Neural crest cell (in vitro differentiated cells): ENCODE measurements around the gene NELFCD. TPM values are rescaled to one million over a fixed set of nuclear protein-coding genes. Genes with fewer than 3 reads are reported as not detected.

ENCODE experiments used
- DNase-seq: peaks from one replicate; pipeline ENCODE4 v3.0.0; 2021; ENCODE audit warnings: low read depth, mixed read lengths, low spot score
- H3K27ac Mint-ChIP-seq: one replicate; pipeline ENCODE4 v1.8.0; 2021; ENCODE audit warnings: mild to moderate bottlenecking, mixed read lengths; ENCODE audit not compliant: unreplicated experiment
- H3K27me3 Mint-ChIP-seq: 2 replicates; pipeline ENCODE4 v1.8.0; 2021; ENCODE audit warnings: low read depth, mild to moderate bottlenecking, mixed read lengths
- H3K36me3 Mint-ChIP-seq: 2 replicates; pipeline ENCODE4 v1.8.0; 2021; ENCODE audit warnings: low read depth, mild to moderate bottlenecking, mixed read lengths
- H3K4me1 Mint-ChIP-seq: 2 replicates; pipeline ENCODE4 v1.8.0; 2021; ENCODE audit warnings: mixed read lengths
- H3K4me3 Mint-ChIP-seq: one replicate; pipeline ENCODE4 v1.8.0; 2021; ENCODE audit warnings: mild to moderate bottlenecking, mixed read lengths
- H3K9me3 Mint-ChIP-seq: 2 replicates; pipeline ENCODE4 v1.8.0; 2021; ENCODE audit warnings: mixed read lengths
- total RNA-seq: library from RNA; stranded (reverse); gene quantifications from 2 replicates; pipeline ENCODE4 v1.2.1, GENCODE V29; 2021
- TF ChIP-seq, protein P1 (sequence below): fragments of 200-600 bp; sonication (generic); conservative IDR thresholded peaks from 2 replicates; pipeline ENCODE4 v1.5.0; 2021; ENCODE audit warnings: antibody characterized with exemption, mild to moderate bottlenecking

NELFCD gene
- total RNA-seq, 1 donor from 2014 or later: 117 TPM

DNA sequence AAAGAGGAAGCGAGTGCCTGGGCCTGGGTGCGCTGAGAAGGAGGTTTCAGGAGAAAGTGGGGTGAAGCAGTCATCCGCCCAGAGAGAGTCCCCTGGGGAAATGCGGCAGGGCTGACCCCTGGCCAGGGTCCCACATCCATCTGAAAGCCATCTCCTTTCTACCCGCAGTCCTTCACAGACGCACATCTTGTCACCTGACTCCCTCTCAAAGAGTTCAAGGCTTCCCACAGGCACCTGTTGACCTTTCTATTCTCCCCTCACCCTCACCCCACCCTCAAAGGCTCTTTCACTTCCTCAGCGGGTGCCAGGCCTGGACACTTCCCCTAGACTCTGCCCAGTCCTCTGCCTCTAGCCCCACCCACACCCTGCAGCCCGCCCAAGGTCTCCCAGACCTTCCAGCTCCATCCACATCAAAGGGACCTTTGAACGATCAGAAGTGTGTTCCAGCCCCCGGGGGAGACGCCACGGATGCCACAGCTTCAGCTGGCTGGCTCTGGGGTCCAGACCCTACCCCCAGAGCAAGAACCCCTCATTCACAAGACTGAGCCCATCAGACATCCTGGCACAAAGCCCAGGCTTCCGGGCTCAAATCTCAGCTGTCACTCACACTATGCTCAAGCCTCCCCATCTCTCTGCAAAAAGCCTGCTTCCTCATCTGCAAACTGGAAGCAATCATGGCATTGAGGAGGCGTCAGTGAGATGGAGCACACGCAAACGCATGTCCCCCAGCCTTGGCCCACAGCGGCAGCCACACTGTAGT lies 23.9 kb downstream of the NELFCD start:
- H3K27ac Mint-ChIP-seq: no peak overlapping the region
- no peak for DNase-seq
- H3K36me3 Mint-ChIP-seq: no peaks in the 10 kb centered on the region
- H3K4me3 Mint-ChIP-seq: no peak overlapping the region
- TF ChIP-seq, protein P1, sequence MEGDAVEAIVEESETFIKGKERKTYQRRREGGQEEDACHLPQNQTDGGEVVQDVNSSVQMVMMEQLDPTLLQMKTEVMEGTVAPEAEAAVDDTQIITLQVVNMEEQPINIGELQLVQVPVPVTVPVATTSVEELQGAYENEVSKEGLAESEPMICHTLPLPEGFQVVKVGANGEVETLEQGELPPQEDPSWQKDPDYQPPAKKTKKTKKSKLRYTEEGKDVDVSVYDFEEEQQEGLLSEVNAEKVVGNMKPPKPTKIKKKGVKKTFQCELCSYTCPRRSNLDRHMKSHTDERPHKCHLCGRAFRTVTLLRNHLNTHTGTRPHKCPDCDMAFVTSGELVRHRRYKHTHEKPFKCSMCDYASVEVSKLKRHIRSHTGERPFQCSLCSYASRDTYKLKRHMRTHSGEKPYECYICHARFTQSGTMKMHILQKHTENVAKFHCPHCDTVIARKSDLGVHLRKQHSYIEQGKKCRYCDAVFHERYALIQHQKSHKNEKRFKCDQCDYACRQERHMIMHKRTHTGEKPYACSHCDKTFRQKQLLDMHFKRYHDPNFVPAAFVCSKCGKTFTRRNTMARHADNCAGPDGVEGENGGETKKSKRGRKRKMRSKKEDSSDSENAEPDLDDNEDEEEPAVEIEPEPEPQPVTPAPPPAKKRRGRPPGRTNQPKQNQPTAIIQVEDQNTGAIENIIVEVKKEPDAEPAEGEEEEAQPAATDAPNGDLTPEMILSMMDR: no peak
- H3K9me3 Mint-ChIP-seq: no peaks in the 10 kb centered on the region
- H3K27me3 Mint-ChIP-seq: no peaks in the 10 kb centered on the region
- peaks cover 32% of the 10 kb centered on the region for H3K4me1 Mint-ChIP-seq

DNA sequence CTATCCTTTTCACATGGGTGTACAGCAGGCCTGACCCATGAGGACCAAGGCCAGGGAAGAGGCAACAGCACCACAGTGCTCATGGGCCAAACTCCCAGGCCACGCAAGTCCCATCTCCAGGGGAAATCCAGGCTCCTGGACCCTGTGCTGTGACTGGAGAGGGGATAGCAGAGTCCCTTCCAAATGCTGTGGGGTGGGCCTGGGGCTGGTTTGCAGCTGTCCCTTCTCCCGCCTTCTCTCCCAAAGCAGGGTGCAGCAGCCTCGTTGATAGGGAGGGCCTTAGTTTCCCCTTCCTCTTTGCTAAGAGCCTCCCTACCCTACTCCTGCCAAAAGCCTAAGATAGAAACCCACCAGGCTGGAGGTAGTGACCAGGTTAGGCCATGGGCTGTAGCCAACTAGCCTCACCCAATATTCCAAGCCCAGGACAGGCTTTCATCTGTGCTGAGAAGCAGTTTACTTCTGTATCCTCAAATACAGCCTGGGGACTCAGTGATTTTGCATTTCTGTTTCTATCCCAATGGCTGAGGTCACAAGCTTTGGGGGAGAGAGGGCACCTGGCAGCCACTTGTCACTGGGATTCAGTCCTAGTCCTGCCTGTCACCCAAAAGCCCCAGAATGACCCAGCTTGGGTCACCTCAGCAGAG lies 24.6 kb downstream of the NELFCD start:
- DNase-seq: no peak
- TF ChIP-seq, protein P1: no peak
- peak overlapping the region; percentile 68 for H3K4me3 Mint-ChIP-seq
- peak overlapping the region; percentile 57 for H3K27ac Mint-ChIP-seq
- H3K9me3 Mint-ChIP-seq: no peaks in the 10 kb centered on the region
- H3K4me1 Mint-ChIP-seq: peaks cover 39% of the 10 kb centered on the region
- no peaks in the 10 kb centered on the region for H3K27me3 Mint-ChIP-seq
- no peaks in the 10 kb centered on the region for H3K36me3 Mint-ChIP-seq

DNA sequence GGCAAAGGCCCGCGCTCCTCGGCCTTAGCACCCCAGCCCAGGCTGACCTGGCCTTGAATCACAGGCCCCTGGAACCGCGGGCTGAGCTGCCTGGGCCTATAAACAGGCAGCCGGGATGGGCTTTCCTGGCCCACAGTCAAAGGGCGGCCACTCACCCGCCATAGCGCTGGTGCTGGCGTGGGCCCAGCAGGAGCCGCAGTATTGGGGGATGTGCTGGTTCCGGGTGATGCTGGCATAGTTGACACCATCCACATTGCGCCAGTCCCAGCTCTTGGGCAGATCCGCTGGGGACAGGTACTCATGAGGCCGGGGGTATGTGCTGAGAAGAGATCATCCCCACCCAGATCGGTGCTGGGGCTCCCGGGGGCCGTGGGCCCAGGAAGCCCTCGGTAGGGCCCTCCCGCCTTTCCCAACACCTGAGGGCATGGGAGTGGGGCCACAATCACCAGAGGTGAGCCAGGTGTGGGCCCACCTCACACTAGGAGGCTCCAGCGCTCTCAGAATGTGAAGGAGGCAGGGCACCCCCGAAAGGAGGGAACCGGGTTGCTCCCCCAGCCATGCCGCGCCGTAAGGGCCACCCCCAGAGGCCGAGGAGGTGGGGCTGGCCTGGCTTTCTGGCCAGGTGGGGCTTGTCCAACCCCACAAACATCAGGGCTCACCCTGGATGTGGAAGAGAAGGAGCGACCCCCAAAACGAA lies 25.3 kb downstream of the NELFCD start:
- Mint-ChIP-seq H3K27ac (no peak overlapping the region), H3K4me3 (peak overlapping the region; percentile 68), H3K4me1 (peaks cover 46% of the 10 kb centered on the region), H3K36me3 (no peaks in the 10 kb centered on the region), H3K27me3 (no peaks in the 10 kb centered on the region), H3K9me3 (no peaks in the 10 kb centered on the region)
- no peak for DNase-seq
- TF ChIP-seq, protein P1: no peak

DNA sequence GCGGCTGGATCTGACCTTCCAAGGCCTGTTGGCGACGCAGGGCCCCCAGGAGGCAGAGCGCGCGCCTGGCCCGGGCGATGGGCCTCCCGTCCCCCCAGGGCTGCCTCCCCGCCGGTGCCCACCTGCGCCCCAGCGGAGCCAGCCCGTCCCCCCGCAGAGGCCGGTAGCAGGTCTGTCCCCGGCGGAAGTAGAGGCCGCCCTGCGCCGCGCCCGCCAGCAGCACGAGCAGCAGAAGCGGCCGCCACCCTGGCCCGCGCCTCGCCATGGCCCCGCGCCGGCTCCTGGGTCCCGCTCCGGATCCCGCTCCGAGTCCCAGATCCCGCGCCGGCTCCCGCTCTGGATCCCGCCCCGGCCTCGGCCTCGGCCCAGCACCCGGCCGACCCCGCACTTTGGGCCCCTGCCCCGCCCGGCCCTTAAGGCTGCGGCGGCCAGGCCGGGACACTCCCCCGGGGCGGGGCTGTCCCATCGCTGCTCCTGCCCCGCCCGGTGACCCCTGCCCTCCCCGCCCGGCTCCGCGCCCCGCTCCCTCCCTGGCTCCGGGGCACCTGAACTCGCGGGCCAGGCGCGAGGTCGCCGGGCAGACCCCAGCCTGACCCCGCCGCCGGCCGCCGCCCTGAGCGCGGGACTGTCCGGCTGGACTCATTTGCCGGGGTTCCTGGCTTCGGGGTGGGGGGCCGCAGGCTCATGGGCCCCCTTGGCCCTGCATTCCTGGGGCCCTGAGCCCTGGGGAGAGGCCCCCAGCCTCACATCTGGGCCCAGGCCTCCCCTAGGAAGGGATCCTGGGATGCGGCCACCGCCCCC lies 26.0 kb downstream of the NELFCD start, which contains the start of gene CTSZ:
TSS of gene CTSZ (minus strand) at position 391 of the 801 bp plus-strand sequence. CDS start at position 265, 126 bp downstream.
- H3K9me3 Mint-ChIP-seq: no peaks in the 10 kb centered on the region
- no peaks in the 10 kb centered on the region for H3K27me3 Mint-ChIP-seq
- no peak for DNase-seq
- TF ChIP-seq, protein P1: no peak
- H3K4me1 Mint-ChIP-seq: peaks cover 49% of the 10 kb centered on the region
- H3K36me3 Mint-ChIP-seq: no peaks in the 10 kb centered on the region
- no peak within 1 kb of the TSS for H3K27ac Mint-ChIP-seq
- H3K4me3 Mint-ChIP-seq: peak within 1 kb of the TSS; percentile 68
